NCI-H2081 treated with DMSO at 0.1 percent for 48 hours (cell line): ENCODE measurements around the gene RPP14.
"Not testable (repeated sequence)": the region's sequence is repeated elsewhere in the genome, so short reads cannot be mapped to it uniquely, and the experiment has no call there.

ENCODE experiments used
- DNase-seq: peaks from one replicate; lab custom pipeline; 2025; lab: John Stamatoyannopoulos, UW

RPP14 gene

DNA sequence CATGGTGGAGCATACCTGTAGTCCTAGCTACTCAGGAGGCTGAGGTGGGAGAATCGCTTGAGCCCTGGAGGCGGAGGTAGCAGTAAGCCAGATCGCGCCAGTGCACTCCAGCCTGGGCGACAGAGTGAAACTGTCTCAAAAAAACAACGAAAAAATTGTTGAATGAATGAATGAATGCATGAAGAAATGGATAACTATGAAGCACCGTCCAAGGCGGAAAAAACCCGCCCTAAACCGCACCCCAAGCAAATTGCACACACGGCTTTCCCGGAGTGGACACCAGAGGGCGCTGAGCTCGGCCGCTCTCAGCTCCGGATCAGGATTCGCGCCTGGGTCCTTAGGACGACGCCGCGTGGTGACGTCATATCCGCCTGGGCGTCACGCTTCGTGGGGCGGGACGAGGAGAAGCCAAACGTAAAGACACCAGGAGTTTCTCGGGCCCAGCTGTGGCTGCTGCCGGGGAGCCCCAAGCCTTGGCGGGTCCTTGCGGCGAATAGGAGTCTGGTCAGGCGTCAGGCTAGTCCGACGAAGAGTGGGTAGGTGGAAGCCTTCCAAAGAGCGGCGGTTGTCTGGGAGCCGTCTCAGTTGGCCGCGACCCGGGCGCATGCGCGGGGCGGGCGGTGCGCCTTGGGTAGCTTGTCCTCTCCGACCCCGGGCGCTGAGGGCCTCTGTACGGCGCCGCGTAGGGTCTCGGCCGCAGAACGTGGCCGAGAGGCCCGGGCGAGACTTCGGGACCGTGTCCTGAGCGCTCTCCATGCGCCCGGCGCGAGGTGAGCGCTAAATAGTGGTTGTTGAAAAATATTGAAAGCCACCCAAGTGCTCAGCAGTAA lies at the start of gene RPP14, which contains the start of gene HTD2:
TSS of gene RPP14 (plus strand) at position 364 of the 830 bp plus-strand sequence. CDS start 4,085 bp downstream, outside the sequence.
TSS of gene HTD2 (plus strand) at position 639 of the 830 bp plus-strand sequence. CDS start 11,094 bp downstream, outside the sequence.
- DNase-seq = peak; percentile 62

DNA sequence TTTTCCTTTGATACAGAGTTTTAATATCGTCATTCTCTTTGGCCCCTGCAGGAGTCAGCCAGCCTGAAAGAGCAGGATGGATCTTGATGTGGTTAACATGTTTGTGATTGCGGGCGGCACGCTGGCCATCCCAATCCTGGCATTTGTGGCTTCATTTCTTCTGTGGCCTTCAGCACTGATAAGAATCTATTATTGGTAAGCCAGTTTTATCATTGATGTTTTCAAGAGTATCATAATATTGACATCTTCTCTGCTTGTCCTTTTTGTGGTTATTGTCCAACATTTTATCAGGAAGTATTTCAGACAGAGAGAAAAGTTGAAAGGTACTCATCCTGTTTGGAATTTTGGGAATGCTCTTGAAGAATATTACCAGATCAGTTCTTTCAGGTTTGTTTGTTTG lies 49.5 kb upstream of the RPP14 start:
- DNase-seq = no peak

DNA sequence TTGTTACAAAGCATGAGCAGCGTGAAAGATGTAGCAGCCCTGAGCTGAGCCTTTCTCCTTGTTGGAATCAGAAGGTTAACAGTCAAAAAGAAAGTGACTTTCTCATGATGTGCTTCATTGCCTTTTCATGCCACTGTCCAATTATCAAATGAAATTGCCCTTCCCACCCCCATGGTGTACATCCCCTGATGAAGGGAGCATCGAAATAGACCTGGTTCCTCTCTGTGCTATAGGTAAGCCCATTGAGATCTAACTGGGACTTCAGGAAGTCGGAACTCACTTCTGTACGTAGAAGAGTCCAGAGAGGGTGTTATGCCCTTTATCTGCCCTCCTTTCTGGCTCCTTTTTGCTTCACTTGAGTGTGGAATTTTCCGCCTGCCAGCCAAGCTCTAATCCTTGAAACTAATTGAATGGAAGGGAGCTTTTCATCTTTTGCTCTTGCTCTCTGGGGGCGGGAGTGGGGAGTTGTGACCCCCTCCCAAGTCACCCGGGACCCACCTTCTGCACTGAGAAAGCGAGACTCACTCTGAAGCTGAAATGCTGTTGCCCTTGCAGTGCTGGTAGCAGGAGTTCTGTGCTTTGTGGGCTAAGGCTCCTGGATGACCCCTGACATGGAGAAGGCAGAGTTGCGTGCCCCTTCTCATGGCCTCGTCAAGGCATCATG lies 47.5 kb upstream of the RPP14 start:
- no peak for DNase-seq

DNA sequence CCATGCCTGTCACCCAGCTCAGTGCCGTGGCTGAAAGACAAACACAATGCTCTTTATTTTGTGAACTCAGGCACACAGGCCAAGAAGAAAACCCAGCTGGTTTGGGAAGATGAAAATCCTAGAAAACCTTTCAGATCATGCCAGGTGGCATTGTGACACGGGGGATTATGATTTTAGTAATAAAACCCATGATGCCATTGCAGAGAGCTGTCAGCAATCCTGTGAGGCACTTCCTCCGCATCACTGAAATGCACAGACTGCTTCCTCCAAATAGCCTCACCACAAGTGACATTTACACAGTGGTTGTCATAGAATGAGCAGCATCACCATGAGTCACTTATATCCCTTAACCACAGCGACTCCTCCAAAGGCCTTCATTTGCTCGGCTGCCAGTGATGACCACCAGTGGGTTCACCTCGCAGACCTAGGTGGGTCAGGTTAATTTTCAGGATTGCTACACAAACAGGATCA lies 45.7 kb upstream of the RPP14 start:
- DNase-seq = no peak

DNA sequence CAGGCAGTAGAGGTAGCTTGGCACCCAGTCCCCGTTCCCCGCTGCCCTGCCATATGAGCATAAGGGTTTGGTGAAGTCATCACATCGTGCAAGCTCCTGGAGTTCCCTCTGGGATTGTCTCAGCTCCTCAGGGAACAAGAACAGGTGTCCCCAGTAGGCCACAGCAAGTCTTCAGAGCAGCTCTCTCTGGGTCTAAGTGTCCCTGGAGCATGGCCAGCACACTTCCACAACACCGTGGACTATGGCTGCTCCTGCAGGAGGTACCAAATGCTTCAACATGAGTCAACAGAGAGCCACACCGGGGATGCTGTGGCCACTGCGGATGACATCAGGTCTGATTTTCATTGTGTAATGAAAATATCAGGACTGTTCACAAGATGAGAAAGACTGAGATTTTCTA lies 45.3 kb upstream of the RPP14 start:
- no peak for DNase-seq

DNA sequence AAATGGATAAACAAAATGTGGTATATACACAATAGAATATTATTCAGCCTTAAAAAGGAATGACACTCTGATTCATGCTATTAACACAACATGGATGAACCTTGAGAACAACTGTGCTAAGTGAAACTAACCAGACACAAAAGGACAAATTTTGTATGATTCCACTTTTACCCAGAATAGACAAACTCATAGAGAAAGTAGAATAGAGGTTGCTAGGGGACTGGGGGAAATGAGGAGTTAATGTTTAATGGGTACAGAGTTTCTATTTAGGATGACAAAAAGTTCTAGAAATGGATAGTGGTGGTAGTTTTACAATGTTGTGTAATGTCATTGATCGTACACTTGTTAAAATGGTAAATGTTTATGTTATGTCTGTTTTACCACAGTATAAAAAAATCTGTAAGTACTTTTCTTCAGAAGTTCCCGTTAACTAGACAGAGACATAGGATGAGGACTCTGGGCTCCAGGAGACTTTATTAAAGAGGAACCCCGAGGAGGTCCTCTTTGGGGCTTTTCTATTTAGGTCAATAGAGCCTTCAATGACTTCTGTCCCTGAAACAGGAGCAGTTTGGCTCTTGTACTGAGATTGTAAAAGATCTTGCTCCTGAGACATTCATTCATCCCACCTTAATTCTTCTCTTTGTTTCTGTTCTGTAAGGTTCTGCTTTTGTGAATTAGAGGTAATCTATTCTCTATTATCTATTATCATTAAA lies 43.9 kb upstream of the RPP14 start:
- DNase-seq = no peak

DNA sequence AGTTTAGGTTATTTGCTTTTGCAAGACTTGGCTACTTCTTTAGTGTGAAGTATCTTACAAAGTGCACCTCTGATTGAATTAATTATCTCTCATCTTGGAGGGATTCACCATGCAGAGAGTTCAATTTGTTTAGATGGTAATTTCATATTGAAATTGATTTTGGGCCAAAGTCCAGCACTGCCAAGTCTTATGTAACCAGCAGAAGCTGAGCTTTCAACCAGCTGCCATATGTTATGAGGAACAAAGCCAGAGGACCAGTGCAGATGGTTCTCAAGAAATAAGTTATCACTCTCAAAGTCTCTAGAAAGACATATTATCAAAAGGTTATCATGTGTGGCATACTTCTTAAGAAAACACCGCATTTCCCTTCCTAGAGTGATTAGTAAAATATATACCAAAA lies 39.5 kb upstream of the RPP14 start:
- DNase-seq = no peak

DNA sequence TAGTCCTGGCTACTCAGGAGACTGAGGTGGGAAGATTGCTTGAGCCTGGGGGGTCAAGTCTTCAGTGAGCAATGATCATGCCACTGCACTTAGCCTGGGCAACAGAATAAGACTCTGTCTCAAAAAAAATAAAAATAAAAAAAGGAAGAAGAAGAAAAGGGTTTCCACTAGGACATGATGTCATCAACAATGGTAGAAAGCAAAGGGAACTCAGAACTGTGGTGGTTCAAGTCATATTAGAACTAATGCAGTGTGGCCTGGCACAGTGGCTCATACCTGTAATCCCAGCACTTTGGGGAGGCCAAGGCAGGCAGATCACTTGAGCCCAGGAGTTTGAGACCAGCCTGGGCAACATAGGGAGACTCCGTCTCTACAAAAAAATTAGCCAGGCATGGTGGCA lies 38.5 kb upstream of the RPP14 start:
- not testable (repeated sequence) for DNase-seq

DNA sequence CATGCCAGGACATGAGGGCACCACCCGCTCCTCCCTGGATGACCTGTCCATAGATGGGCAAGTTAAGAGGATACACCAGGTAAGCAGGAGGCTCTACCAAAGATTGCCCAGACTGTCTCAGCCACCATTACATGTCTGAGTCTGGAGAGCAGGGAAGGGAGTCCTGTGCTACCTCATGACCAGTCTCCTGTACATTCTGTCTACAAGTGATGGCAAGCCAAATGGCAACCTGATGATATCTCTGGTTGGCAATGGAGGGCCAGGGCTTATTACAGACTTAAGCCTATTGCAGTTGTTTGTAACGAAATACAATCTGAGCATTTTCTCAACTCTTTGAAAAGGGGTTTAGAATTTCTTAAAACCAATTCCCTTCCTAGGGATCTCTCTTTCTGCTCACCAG lies 36.7 kb upstream of the RPP14 start:
- no peak for DNase-seq

DNA sequence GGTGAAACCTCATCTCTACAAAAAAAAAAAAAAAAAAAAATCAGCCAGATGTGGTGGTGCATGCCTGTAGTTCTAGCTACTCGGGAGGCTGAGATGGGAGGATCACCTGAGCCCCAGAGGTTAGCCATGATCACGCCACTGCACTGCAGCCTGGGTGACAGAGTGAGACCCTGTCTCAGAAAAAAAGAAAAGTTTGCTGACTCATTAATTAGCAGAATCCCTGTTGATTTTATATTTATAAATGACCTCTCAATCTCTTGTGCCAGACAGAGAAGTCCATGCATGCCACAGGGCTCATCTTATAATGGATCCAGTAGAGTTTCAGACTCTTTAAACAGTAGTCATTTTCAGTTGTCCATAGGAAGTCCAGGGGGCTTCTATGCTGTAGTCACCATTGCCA lies 35.6 kb upstream of the RPP14 start:
- DNase-seq = no peak

DNA sequence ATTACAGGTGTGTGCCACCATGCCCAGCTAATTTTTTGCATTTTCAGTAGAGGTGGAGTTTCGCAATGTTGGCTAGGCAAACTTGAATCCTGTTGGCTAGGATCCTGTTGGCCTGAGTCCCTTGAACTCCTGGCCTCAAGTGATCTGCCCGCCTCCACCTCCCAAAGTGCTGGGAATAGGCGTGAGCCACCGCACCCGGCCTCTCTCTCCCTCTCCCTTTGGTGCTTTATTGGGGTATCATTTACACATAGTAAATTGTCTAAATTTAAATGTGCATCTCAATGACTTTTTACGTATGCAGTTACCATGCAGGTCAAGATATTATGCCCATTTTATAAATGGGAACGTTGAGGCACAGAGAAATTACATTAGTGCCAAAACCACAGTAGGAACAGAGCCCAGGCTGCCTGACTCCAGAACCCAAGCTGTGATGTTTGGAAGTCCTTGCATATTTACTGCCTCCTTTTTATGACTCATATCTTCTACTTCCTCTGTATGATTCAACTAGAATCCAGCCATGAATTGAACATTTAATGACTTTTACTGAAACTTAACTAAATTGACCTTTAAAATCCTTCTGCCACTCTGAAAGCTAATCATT lies 34.0 kb upstream of the RPP14 start:
- DNase-seq = no peak

DNA sequence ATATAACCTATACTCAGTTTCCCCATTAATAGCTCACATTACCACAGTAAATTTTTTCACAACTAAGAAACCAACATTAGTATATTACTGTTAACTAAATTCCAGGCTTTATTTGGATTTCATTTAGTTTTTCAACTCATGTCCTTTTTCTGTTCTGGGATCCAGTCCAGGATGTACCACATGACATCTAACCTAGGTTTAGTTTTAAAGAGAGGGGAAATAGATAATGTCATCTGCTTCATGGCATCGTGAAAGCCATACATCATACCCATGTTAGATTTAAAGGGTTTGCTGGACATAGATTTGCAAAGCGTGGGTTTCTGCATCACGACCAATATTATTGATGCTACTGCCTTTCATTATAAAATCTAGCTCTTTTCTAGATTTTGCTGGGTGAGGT lies 33.2 kb upstream of the RPP14 start:
- no peak for DNase-seq

DNA sequence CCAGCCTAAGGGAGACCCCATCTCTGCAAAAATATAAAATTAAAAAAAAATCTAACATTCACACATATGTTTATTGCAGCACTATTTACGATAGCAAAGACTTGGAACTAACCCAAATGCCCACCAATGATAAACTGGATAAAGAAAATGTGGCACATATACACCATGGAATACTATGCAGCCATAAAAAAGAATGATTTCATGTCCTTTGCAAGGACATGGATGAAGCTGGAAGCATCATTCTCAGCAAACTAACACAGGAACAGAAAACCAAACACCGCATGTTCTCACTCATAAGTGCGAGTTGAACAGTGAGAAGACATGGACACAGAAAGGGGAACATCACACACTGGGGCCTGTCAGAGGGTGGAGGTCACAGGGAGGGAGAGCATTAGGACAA lies 32.7 kb upstream of the RPP14 start:
- DNase-seq = not testable (repeated sequence)

DNA sequence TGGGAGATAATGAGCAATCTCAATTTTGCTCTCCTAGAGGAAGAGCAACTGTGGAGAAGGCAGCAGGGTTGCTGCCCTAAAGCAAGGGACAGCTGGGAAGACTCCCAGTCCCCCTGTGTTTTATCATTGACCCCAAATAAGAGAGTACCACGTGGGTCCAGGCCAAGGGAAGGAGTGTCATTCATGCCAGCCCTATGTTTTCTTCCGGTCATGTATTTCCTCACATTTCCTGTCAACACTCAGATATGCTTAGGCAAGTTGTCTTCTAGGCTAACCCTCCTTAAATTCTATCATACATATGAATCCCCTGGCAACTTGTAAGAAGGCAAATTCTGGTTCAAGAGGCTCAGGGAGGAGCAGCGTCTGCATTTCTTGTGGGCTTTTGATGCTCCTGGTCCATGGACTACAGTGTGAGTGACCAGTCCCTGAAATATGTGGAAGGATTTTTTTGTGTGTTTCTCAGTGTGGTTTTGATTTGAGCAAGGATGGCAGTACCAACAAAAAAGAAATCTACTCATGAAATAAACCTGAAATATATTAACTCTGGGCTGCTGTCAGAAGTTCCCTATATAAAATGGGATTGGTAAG lies 31.9 kb upstream of the RPP14 start:
- no peak for DNase-seq

DNA sequence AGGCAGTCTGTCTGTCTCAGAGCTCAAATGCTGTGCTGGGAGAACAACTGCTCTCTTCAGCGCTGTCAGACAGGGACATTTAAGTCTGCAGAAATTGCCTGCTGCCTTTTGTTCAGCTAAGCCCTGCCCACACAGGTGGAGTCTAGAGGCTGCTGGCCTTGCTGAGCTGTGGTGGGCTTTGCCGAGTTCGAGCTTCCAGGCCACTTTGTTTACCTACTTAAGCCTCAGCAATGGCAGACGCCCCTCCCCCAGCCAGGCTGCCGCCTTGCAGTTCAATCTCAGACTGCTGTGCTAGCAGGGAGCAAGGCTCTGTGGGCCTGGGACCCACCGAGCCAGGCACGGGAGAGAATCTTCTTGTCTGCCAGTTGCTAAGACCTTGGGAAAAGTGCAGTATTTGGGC lies 25.0 kb upstream of the RPP14 start:
- DNase-seq = no peak

DNA sequence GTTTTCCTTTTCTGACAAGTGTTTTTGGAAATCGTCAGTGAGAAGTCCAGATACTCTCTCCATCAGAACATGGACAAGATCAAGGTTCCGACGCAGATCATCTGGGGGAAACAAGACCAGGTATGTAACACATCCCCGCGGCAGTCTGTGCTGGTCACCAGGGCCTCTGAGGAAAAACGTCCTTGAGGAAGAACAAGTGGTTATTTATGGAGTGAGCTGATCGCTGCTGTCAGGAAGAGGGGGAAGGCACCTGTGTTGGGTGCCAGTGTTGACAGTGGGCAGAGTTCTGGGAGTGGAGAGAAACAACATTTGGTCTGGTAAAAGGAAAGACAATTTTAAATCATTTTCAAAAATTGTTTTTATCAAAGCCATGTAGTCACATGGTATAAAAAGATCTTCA lies 20.7 kb upstream of the RPP14 start:
- no peak for DNase-seq

DNA sequence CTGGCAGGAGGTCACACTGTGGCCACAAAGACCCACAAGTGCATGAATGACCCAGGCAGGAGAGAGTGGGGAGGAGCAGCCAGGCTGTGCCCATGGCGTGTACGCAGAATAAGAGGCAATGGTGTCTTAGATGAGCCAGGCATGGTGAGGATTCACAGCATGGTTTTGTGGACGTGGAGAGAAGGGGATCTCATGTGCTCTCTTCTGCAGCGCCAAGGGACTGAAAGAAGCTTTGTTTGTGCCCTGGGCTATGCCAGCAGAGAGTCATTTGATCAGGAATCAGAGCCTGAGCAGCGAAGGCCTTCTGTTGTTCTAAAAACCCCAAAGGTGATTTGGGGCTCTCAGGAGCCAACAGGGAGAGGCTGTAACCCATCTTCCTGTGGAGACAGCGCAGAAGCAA lies 18.7 kb upstream of the RPP14 start:
- DNase-seq = no peak

DNA sequence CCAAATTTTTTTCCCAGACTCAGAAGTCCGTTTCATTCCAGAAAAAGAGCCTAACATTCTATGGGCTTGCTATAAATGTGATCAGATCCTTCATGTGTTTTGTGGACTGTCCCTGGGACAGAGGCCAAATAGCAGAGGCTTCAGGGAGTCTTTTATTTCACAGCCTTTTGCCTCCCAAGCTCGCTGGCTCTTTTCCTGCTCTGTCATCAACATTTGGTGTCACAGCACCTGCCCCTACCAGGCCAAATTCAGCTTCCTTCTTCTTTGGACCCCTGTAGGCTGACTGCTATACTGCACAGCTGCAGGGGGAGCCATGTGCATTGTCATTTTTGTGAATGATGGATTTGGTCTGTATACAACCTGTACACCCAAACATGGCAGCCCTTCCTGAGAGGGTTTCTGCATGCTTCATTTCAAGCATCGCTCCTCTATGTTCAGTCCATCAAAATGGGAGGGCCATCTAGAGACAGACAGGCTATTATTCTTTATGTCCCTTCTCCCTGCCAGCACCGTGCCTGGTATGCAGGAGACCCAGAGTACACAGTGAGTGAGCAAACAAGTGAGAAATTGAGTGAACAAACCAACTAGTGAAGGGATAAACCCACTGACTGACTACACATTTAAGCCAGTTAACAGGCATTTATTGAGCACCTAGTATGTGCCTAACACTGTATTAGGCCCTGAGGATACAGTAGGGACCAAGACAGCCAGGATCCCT lies 17.9 kb upstream of the RPP14 start:
- DNase-seq = no peak

DNA sequence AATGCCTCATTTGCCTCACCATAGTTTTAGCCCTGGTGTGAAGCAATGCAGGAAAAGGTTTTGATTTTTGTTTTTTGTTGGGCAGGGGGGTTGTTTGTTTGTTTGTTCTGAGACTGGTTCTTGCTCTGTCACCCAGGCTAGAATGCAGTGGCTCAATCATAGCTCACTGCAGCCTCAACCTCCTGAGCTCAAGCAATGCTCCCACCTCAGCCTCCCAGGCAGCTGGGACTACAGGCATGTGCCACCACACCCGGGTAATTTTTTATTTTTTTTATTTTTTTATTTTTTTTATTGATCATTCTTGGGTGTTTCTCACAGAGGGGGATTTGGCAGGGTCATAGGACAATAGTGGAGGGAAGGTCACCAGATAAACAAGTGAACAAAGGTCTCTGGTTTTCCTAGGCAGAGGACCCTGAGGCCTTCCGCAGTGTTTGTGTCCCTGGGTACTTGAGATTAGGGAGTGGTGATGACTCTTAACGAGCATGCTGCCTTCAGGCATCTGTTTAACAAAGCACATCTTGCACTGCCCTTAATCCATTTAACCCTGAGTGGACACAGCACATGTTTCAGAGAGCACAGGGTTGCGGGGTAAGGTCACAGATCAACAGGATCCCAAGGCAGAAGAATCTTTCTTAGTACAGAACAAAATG lies 17.0 kb upstream of the RPP14 start:
- not testable (repeated sequence) for DNase-seq

DNA sequence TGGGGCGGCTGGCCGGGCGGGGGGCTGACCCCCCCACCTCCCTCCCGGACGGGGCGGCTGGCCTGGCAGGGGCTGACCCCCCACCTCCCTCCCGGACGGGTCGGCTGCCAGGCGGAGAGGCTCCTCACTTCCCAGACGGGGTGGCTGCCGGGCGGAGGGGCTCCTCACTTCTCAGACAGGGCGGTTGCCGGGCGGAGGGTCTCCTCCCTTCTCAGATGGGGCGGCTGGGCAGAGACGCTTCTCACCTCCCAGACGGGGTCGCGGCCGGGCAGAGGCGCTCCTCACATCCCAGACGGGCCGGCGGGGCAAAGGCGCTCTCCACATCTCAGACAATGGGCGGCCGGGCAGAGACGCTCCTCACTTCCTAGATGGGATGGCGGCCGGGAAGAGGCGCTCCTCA lies 15.6 kb upstream of the RPP14 start:
- DNase-seq = not testable (repeated sequence)
